Activated T-cell treated with anti-CD3 and anti-CD28 coated beads, Interleukin-2, amount 50 U/mL, for 1 hour (primary cell): ENCODE measurements around the gene HOXA3.

Experiments
- DNase-seq: peaks from one replicate; pipeline ENCODE4 v3.0.0-alpha.2; 2020

The HOXA3 gene

DNA sequence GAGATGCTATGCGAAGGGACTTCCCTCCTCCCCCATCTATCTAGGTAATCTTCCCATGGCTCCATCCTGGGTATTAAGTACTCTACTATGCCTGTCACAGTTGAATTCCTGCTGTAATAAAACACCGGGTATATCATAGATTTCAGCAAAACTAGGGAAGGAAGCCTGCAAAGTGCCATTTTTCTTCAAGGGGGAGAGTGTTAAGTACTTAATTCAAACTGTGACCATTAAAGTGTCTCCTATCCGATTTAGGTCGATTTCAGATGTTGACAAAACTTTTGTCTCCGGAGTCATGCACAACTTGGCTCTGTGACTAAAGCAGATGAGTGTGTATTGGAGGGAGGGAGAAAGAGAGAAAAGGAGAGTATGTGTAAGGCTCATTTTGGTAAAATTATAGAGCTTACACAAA is 26.4 kb downstream of the HOXA3 start:
- DNase-seq, result no peak

DNA sequence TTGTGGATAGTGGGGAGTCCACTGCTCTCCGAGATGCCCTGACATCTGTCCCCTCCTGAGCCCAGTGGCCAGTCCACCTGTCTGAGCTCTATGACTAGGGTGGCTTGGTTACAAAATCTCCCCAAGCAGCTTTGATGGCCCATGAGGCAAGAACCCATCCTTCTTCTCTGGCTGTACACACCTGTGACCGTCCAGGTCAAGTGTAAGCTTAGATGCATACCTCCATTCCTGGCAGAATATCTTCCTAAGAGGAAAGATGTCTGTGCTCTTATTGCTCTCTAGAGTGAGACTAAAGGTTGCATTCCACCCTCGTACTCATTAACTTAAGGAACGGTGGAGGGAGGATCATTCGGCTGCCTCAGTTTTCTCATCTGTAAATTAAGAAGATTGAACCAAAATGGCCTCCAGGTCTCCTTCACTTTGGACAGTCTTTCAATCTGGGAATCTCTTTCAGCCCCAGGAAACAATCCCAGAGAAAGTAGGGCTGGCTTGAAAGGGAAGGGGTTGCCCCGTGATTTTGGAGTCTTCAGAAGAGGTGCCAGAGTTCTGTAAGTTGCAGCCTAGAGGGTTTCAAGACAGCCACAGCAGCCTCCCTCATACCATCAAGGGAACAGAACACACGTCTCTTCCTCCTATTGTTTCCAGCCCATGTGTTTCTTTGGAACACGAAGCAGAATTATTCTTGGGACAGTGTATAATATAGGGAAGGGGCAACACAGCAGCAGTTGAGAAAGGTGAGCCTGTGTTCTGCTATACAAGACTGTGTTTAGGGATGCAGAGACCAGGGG is 27.3 kb downstream of the HOXA3 start:
- no peak for DNase-seq

DNA sequence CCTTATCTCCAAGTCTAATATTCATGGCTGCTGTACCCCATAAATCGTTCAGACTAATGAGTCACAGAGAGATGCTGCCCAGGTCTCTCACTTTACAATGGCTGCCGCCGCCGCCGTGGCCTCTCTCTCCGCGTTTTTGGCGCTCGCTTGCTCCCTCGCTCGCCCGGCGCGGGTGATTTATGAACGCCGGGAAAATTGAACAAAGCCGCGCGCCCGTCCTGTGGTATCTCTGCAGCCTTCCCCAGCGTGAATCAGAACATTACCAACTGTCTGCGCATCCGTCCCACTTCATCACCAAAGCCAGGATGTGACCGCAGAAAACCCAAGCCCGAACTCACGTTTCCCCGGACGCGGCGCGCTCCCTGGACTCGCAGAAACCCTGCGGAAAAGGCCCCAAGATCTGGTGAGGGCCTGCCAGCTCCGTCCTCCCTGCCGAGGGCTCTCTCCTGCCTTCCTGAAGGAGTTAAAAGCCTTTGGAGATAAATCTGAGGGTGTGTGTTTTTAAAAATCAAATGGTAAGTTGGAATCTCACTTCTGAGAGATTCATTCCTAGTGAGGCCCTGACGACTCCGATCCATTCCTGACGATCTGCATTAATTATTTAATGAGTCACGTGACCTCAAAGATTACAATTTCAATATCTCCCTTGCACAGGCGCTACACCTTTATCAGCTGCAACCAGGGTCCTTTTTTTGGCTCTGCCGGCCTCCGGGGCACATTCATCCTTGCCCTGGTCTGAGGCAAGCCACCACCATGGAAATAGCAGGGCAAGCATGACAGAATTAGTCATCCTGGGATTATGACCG is 28.1 kb downstream of the HOXA3 start:
- no peak for DNase-seq

DNA sequence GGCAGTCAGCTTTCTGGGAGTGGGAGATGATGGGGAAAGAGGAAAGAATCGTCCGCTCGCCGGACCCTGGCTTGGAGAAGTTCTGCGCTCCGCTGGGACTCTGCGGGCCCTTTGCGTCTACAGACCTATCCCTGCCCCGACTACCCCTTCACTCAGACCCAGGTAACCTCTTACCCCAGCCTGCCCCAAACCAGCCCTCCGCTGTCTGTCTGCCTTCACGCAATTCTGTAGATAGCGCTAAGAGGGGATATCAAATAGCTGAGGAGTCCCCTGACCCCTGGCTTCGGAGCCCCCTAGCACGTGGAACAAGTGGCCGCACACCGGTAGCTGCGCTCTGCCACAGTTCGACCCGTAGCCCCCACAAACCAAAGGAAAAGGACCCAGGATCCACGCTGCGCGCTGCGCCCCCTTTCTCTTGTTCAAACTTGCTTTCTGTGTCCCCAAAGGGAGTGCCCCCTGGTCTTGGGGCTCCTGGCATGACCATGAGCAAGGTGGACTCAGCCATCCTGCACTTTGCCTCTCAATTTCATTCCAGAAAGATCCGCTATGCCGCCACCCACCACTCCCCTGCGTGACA is 28.8 kb downstream of the HOXA3 start:
- DNase-seq, result no peak

GRCh38 chr7:27123007-27123476 is 29.3 kb downstream of the HOXA3 start:
- DNase-seq, result no peak

- DNase-seq, result no peak
Measured at GRCh38 chr7:27122077-27122910, 30.1 kb downstream of the HOXA3 start.

DNA sequence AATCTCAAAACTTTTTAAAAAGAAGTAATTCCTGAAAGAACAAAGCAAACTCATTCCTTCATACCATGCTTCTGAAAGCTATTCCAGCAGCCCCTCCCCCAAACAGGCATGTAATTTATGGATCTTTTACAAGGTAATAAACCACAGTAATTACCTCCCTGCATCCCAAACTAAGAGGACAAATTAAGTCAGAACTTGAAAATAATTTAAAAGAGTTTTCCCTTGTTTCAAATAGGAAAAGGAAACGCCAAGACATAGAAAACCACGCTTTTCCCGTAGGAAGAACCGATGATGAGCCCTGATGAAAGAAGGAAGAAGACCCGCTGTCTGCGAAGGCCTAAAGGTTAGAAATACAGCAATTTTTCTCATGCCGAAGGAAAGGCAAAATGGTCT is 30.7 kb downstream of the HOXA3 start:
- DNase-seq, result no peak

DNA sequence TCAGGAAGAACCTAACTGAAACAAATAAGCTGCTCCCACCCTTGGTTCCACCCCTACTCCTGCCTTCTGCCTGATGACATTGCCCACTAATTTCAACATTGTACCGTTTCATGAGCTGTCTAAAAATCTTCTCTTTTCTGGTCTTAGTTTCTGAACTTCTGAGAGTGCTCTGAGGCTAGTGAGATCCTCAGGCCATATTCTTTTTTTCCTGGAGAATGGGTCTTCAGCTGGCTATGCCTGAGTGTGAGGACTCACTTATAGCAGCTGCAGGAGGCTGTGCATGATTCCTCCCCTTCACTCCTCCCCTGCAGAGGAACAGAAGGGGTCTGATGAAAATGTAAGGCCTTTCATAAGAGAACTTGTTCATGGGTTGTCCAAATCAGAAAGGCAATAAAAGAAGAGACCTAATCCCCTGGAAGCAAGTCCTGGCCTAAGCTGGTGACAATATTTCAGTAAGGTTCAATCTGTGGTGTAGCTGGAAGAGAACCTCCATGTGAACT is 32.9 kb downstream of the HOXA3 start:
- DNase-seq, result no peak

DNA sequence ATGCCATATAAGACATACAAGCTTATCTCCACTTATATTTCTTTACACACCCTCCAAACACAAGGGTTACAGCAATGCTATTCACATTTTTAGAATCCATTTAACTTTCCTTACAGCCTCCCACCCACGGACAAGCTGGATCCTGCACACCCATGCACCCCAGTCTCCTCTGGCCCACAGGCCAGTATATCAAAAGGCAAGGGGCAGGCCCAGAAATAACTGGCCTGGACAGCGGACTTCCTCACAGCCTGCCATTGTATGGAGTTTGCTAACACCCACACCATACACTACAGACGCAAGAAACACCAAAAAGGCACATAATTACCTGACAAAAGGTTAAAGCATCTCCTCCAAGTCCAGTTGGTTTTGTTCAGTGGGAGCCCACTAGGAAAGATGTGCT is 33.8 kb downstream of the HOXA3 start:
- no peak for DNase-seq

- DNase-seq, result no peak
Measured at GRCh38 chr7:27117887-27118491, 34.4 kb downstream of the HOXA3 start.

GRCh38 chr7:27116962-27117886 is 35.2 kb downstream of the HOXA3 start:
- DNase-seq, result no peak

DNA sequence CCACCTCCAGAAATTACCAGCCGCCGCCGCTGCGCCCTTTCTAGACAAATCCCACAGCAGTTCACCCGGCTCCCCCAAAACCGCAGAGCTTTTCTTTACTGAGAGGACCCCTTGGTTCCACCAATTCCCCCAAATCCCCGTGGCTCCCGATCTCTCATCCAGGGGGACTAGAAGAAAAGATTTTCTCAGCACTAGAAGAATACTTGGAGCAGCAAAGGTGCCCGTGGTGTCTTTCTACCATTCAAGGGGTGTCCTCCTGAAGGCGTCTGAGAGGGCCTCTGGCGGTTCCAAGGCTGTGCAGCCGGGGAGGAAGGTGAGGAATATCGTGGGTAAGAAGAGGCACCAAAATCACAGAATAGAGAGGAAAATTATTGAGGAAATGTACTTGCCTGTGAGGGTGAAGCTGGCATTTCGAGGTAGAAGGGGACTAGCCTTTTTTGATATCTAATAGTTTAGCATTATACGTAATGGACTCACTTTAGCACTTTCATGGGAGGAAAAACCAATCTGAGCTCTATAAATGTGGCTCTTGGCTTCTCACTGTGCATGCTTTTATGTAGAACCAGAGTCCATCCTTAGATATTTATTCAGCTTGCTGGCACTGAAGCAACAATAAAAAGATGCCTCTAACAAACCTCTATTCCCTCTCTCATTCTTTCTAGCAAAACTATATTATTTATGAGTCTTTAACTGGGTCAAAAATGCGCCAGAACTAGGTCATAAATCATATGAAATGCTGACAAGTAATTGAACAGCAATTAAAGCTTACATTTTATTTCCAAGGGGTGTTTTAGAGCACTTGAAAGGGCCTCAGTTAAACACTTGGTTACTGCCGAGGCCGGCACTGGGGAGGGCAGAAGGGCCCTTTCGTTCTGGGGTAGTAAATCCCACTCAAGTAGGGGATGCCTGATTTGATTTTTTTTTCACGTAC is 36.1 kb downstream of the HOXA3 start:
- no peak for DNase-seq

DNA sequence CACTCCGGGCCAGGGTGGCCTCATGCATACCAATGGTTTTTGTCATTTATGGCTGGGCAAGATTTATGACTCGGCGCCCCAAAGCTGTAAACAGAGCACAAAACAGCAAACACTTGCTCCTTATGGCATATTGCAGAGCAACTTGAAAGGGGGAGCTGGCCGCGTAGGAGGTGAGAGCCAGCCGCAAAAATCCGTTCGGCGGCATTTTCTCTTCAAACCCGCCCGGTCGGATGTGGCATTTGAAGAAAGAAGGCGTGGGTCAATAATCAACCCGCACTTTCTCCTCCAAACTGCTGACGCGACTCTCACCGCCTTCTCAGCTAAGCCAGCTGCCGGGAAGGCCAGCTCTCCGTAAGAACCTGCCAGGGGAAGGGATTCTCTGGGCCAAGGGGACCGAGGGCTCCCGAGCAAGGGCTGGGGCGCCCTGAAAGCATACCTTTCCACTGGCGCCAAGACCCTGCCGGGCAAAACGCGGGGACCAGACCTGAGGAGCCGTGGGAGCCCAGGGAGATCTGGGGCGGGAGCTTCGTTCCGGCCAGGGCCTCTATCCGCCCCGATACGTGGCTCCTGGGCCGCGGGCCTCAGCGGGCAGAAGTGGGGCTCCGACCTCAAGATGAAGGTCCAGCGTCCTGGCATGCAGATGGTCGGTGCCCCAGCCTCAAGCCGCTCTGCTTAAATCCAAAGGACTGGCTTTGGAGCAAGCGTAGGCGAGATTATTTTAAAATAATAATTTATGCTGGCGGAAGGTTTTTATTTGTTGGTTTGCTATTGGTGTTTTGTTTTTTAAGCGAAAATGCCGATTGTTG is 37.0 kb downstream of the HOXA3 start:
- DNase-seq, result no peak

DNA sequence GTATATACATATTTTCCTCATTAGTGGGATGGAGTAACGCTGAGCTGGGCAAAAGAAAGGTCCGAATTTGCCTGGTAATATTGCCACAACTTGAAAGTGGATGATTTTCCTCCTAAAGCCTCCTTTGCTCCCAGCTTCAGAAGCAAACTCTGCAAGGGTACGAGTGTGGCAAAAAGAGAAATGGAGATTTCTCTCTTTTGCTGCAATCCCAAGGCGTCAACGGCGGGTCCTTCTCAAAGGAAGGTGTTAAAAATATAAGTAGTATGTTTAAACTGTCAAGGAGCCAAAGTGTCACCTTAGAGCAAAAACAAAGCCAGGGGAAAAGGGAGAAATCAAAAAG is 37.5 kb downstream of the HOXA3 start:
- no peak for DNase-seq

DNA sequence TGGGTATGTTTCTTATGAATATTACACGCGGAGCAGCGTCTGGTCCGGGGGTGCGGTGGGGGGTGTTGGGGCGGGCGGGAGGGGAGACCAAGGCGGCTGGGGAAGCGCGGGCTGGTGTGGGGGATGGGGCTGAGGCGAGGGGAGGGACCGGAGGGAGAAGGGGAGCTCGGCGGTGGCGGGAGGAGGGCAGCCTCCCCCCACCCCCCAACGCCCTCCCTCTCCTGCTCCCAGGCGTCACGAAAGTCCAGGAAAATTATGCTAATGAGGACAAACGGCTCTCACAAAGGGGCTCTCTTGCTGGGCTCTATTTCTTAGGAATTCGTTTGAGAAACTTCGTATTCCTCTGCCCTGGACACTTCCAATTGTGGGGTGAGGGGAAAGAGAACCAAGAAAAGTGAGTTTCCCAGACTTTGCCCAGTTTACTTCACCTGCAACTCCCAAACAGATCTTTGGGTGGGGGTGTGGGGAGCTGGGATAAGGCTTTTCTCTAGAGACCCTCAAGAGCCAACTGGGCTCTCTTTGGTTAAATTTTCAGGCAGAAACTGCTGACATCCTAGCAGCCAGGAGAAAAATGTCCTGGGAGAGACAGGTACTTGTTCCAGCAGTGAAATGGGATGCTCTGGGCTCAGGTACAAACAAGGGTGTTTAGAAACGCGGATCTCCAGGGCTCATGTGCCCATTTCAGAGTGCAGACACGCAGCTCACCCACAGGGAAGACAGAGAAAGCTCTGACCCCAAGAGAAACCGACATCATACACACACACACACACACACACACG is 38.2 kb downstream of the HOXA3 start:
- DNase-seq, result no peak

- no peak for DNase-seq
Measured at GRCh38 chr7:27112955-27113949, 39.1 kb downstream of the HOXA3 start.

- no peak for DNase-seq
Measured at GRCh38 chr7:27112361-27112760, 40.0 kb downstream of the HOXA3 start.
